GM12891 (cell line): ENCODE data around the gene FHIT.

Experiments used
- POLR2A ChIP-seq: IDR thresholded peaks from 2 replicates; pipeline ENCODE4 v1.6.1; 2011; ENCODE audit warnings: low read depth, low read length, control low read depth
- POLR2AphosphoS5 ChIP-seq: IDR thresholded peaks from 2 replicates; pipeline ENCODE4 v1.6.1; 2011; ENCODE audit warnings: low read depth, low read length, control low read depth
- SPI1 ChIP-seq: IDR thresholded peaks from 2 replicates; pipeline ENCODE4 v1.6.1; 2011; ENCODE audit warnings: low read depth, low read length, control low read depth

GRCh38 chr3:60363817-60364216, 887.4 kb downstream of the FHIT start:
- TF ChIP-seq POLR2A (no peak), POLR2AphosphoS5 (no peak), SPI1 (no peak)
